ENCODE data around the gene PGM1. TPM values are rescaled to one million over a fixed set of nuclear protein-coding genes. Genes with fewer than 3 reads are reported as not detected.

The PGM1 gene
- total and polyA plus RNA-seq, 2 of the 13 experiments (the other 11 are each of a cell fraction or from before 2014, with no cell fraction given) = 51.6 to 105 TPM

DNA sequence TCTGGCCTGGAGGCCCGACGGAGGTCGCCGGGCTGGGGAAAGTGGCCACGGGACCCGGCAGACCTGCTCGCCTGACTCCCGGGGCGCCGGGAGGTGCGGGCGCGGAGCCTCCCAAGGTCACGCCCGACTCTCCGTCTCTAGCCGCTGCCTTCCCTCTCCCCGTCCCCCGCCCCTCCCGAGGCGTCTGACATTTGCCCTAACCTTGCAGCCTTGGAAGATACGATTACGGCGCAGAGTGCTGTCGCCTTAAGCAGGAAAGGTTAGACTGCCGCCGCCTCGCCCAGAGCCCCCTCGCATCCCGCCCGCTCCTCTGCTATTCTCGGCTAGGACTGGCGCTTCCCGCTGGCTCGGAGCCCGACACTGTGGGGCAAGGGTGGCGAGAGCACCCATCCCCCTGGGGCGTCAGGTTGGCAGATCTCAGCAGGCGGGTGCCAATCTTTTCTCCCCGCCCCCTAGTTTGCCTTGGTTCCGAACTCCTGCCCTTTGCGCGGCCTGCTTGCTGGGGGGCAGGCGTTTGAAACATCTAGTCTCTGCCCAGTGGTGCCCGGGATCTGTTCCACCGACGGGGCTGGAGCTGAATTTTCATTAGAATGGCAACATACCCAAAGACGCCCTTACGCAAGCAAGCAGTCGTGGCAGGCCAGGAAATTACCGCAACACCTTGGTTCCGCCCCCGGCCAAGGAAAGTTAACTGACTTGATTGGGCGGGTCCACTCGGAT is 835 bp downstream of the PGM1 start (continued):
- TF ChIP-seq ZNF543 (CRISPR knock-in tag; IDR thresholded peaks at IDR 0.05) (no peak), ZNF296 (CRISPR knock-in tag; conservative IDR thresholded peaks at IDR 0.05) (0 out of 2 replicates have a peak, but pooled peaks have one; percentile 42), ZNF44 (CRISPR knock-in tag; IDR thresholded peaks at IDR 0.05) (no peak), POGZ (CRISPR knock-in tag; IDR thresholded peaks at IDR 0.05) (no peak; the same call in 1 of the 2 replicates), FOSL1 (CRISPR knock-in tag; IDR thresholded peaks at IDR 0.05; ENCODE audit: borderline replicate concordance) (no peak), TAF15 (IDR thresholded peaks at IDR 0.05; ENCODE audit: low read depth, low read length, poor library complexity, severe bottlenecking) (no peak), CEBPB (IDR thresholded peaks at IDR 0.05; ENCODE audit: borderline replicate concordance, low read depth, low read length) (peak; percentile 30; the same call in 1 of the 2 replicates), SOX13 (IDR thresholded peaks at IDR 0.05) (no peak), SOX13 (CRISPR knock-in tag; conservative IDR thresholded peaks at IDR 0.05 in 1 of 2, IDR thresholded peaks at IDR 0.05 in 1 of 2) (no peak), RELA (CRISPR knock-in tag; IDR thresholded peaks at IDR 0.05) (no peak), SMYD3 (CRISPR knock-in tag; IDR thresholded peaks at IDR 0.05) (no peak), MTF1 (CRISPR knock-in tag; IDR thresholded peaks at IDR 0.05) (no peak), ZUFSP (CRISPR knock-in tag; IDR thresholded peaks at IDR 0.05; ENCODE audit: borderline replicate concordance) (no peak), ZNF17 (CRISPR knock-in tag; IDR thresholded peaks at IDR 0.05) (no peak), PTBP1 (IDR thresholded peaks at IDR 0.05; ENCODE audit: low read depth, low read length, poor library complexity, severe bottlenecking) (peak; percentile 45), KMT2B (CRISPR knock-in tag; IDR thresholded peaks at IDR 0.05) (peak; percentile 3; the same call in 1 of the 2 replicates), HES4 (CRISPR knock-in tag; IDR thresholded peaks at IDR 0.05; ENCODE audit: borderline replicate concordance) (peak; percentile 26; the same call in 1 of the 2 replicates), ZNF740 (CRISPR knock-in tag; IDR thresholded peaks at IDR 0.05) (no peak)
- TF ChIP-seq, protein P1, sequence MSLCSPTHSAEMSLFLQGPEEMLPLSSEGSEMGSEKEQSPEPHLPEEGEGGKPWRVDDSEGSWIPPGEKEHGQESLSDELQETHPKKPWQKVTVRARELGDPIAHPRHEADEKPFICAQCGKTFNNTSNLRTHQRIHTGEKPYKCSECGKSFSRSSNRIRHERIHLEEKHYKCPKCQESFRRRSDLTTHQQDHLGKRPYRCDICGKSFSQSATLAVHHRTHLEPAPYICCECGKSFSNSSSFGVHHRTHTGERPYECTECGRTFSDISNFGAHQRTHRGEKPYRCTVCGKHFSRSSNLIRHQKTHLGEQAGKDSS (CRISPR knock-in tag; IDR thresholded peaks at IDR 0.05; ENCODE audit: borderline replicate concordance, low read depth) = no peak
- TF ChIP-seq, protein P2, sequence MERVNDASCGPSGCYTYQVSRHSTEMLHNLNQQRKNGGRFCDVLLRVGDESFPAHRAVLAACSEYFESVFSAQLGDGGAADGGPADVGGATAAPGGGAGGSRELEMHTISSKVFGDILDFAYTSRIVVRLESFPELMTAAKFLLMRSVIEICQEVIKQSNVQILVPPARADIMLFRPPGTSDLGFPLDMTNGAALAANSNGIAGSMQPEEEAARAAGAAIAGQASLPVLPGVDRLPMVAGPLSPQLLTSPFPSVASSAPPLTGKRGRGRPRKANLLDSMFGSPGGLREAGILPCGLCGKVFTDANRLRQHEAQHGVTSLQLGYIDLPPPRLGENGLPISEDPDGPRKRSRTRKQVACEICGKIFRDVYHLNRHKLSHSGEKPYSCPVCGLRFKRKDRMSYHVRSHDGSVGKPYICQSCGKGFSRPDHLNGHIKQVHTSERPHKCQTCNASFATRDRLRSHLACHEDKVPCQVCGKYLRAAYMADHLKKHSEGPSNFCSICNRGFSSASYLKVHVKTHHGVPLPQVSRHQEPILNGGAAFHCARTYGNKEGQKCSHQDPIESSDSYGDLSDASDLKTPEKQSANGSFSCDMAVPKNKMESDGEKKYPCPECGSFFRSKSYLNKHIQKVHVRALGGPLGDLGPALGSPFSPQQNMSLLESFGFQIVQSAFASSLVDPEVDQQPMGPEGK (CRISPR knock-in tag; IDR thresholded peaks at IDR 0.05) = peak; percentile 55; the same call in 1 of the 2 replicates
- TF ChIP-seq, protein P3, sequence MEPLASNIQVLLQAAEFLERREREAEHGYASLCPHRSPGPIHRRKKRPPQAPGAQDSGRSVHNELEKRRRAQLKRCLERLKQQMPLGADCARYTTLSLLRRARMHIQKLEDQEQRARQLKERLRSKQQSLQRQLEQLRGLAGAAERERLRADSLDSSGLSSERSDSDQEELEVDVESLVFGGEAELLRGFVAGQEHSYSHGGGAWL (CRISPR knock-in tag; IDR thresholded peaks at IDR 0.05) = no peak; the same call in 1 of the 2 replicates
- TF ChIP-seq, protein P4, sequence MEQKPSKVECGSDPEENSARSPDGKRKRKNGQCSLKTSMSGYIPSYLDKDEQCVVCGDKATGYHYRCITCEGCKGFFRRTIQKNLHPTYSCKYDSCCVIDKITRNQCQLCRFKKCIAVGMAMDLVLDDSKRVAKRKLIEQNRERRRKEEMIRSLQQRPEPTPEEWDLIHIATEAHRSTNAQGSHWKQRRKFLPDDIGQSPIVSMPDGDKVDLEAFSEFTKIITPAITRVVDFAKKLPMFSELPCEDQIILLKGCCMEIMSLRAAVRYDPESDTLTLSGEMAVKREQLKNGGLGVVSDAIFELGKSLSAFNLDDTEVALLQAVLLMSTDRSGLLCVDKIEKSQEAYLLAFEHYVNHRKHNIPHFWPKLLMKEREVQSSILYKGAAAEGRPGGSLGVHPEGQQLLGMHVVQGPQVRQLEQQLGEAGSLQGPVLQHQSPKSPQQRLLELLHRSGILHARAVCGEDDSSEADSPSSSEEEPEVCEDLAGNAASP (CRISPR knock-in tag; IDR thresholded peaks at IDR 0.05; ENCODE audit: borderline replicate concordance) = no peak

Data from HepG2 (cell line).